Hematopoietic multipotent progenitor cell treated with erythropoietin and hydrocortisone succinate and interleukin-3 and kit ligand, for 6 days (in vitro differentiated cells): Measurements from ENCODE around the gene GSG1L2.
"Not testable (repeated sequence)": the region's sequence is repeated elsewhere in the genome, so short reads cannot be mapped to it uniquely, and the experiment has no call there.

ENCODE experiments used
- DNase-seq: peaks from one replicate; pipeline ENCODE4 v3.0.0-alpha.2; 2015

The GSG1L2 gene

DNA sequence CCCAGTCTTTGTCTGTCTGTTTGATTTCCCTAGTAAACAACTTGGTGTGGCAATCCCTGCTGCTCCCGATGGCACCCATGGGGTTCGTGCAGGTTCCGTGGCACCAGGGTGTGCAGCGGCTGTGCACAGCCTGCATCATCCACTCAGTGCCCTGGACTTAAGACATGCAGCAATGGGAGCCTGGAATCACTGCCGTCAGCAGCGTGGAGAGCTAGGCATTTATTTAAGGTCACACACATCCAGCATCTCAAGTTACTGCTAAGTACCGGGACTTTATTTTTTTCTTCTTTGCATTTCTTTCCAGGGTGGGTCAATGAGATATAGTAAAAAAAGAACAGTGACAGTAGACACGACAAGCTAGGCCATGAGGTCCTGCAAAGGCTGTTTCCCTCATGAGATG is 33.3 kb downstream of the GSG1L2 start:
- DNase-seq, result no peak

DNA sequence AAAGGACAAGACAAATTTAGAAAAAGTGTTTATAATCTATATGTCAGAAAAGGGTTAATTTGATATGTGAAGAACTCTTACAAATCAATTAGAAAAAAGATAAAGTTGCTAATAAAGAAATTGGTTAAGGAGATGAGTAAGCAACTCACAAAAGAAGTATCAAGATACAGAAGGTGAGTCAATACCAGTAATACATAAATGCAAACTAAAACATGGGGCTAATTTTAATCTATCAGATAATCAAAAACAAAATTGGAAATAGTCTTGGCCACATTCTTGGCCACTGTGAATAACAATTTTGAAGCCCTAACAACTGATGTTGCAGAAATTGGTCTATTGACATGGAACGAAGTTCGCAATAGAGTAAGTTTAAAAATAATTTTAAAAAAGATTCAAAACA is 37.3 kb downstream of the GSG1L2 start:
- no peak for DNase-seq

DNA sequence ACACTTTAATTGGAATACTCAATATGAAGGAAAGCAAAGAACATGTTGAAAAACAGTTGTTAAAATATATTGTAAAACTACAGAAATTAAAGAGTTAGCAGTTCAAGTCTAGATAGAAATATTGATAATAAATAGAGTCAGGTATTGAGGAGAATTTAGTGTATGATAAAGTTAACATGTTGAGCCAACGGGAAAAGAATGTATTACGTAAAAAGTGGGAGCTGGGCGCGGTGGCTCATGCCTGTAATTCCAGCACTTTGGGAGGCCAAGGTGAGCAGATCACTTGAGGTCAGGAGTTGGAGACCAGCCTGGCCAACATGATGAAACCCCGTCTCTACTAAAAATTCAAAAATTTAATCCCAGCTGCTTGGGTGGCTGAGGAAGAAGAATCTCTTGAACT is 38.4 kb downstream of the GSG1L2 start:
- DNase-seq, result not testable (repeated sequence)

DNA sequence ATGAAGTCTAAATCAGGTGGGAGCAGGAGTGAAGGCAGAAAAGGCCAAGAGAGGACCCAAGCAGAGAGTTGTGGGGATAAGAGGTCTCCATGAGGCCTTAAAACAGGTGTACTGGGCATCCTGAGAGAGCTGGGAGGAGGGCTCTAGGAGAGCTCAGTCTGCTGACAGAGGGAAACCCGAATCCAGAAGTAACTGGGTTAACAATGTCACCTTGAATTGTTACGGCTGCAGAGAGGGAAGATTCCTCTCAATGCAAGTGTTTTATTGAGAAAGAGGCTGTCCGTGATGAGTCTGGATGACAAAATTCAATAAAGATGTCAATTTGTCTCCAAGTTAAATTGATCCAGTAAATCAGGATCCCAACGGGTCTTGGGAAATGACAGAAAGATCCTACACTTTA is 38.8 kb downstream of the GSG1L2 start:
- DNase-seq, result no peak

GRCh38 chr17:9780552-9780951 is 41.3 kb downstream of the GSG1L2 start:
- DNase-seq, result no peak

GRCh38 chr17:9776911-9777310 is 45.0 kb downstream of the GSG1L2 start:
- DNase-seq, result no peak

DNA sequence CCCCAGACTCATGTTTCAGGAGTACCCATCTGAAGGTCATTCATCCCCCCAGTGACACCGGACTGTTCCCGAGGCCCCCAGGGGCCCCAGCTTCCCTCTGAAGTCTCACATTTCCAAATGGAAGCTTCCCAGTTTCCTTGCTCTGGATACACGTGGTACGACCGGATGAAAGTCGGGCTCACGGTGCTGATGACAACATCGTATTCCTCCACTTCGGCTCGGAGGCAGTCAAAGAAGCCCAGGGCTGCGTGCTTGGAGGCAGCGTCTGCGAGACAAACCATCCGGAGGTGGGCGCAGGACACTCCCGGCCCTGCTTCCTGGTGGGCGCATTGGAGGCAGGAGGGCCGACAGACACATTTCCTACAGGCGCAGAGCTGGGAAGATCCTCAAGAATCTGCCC is 49.2 kb downstream of the GSG1L2 start:
- DNase-seq, result no peak

DNA sequence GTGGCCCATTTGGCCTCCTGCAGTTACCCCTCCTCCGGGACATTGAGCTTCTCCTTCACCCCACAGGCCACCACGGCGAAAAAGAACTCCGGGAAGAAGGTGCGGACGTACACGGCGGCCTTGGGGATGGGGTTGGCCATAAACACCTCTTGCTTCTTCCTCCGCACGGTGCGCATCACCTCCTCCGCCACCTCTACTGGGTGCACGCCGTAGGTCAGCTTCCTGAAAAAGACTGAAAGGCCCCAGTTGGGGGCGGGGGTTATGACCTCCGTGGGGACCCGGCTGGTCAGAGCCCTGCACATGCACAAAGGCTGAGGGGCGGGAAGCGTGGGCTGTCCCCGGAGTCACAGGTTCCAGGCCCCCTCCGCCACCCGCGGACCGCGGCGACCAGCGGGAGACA is 50.4 kb downstream of the GSG1L2 start:
- DNase-seq, result no peak

DNA sequence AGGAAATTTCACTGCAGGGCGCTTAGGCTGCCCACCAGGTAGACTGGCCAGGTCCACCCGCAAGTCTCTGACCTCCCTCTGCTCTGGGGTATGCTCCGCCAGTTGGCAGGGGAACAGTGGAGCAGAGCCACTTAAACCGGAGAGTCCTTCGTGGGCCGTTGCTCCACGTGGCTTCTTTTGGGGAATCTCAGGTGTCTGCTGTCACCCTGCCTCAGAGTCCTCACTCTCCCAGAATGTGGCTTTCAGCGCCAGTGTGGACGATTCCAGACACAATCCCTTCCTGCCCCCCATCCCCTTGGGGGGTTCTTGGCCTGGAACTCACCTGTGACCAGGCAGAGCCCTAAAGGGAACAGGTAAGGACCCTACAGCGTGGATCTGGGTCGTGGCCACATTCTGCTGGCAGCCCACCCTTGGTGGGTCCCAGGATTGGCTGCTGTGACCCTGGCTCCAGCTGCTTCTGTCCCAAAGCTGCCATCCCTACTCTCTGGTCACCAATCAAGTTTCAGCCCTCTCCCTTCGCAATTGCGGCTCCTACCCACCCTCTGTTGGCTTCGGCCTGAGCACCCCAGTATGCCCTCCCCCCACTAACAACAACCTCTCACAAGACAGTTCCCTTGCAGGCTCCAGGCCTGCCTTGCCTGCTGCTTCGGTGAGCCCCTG is 52.7 kb downstream of the GSG1L2 start:
- no peak for DNase-seq

- peak; percentile 64 for DNase-seq
Observed at GRCh38 chr17:9768381-9768934, 53.4 kb downstream of the GSG1L2 start.

DNA sequence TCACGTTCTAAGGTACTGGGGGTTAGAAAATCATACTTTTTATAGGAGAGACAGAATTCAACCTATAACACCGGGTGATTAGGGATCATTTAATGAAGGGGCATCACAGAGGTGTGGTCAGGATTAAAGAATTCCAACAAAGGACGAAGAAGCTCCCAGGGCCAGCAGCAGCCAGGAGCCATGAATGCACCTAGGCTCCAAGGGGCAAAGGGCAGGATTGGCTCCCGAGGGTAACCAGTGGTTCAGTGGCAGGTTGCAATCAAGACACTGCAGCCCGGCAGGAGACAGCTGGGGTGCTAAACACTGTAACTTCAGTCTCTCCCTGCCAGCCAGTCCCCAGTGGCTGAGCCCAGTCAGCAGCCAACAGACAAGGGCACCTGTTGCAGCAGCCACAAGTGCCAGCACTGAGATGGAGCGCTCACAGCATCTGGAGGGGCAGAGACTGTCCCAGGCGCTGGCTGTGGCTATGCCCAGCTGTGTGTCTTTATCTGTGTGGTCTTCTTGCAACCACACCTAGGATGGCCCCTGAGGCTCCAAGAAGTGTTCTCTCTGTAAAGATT is 54.4 kb downstream of the GSG1L2 start:
- no peak for DNase-seq

DNA sequence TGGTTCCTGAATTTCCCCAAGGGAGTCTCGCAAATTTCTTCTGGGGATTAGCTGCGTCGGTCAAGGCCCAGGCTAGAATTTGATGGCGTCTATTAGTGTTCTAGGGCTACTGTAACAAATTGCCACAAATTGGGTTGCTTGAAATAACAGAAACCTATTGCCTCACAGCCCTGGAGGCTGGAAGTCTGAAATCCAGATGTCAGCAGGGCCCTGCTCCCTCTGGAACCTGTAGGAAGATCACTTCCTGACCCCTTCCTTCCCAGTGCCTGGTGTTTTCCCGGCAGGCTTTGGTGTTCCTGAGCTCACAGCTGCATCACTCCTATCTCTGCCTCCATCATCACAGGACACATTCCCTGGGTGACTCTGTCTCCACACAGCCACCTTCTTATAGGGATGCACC is 54.9 kb downstream of the GSG1L2 start:
- no peak for DNase-seq

GRCh38 chr17:9765322-9765721 is 56.6 kb downstream of the GSG1L2 start:
- DNase-seq, result no peak

DNA sequence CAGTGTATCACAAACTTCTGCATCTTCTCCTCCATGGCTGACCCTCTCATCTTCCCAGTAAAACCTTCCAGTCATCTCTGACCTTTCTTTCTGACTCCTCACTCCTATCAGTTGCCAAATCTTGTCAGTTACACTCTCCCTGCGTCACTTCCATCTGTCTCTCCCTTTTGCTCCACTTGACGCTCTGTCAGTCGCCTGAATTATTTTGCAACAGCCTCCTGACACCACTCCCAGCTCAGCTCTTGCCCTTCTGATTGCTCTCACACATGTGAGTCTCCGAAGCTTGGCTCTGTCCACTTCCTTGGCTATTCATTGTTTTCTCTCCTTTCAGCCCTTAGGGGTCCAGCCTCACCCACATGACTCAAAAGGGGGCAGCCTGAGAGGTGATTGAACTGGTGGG is 58.2 kb downstream of the GSG1L2 start:
- no peak for DNase-seq

GRCh38 chr17:9760266-9760665 is 61.6 kb downstream of the GSG1L2 start:
- no peak for DNase-seq

DNA sequence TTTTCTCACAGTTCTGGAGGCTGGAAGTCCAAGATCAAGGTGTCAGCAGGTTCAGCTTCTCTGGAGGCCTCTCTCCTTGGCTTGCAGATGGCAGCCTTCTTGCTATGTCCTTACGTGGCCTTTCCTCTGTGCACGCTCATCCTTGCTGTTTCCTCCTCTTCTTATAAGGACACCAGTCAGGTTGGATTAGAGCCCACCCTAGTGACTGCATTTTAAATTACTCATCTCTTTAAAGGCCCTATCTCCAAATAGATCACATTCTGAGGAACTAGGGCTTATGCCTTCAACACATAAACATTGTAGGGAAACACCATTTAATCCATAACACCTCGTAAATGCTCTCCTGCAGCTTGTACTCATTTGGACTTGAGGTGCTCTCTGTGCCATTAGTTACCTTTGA is 66.8 kb downstream of the GSG1L2 start:
- DNase-seq, result peak; percentile 15
